NCI-H1694 (cell line): Measurements from ENCODE around the gene KCNG2.
"Not testable (repeated sequence)": the region's sequence is repeated elsewhere in the genome, so short reads cannot be mapped to it uniquely, and the experiment has no call there.

Source experiments
- DNase-seq: peaks from one replicate; lab custom pipeline; 2025; lab: John Stamatoyannopoulos, UW

The KCNG2 gene

GRCh38 chr18:79871481-79872091 lies 73.8 kb downstream of the KCNG2 start:
- no peak for DNase-seq

GRCh38 chr18:79872527-79873444 lies 75.0 kb downstream of the KCNG2 start:
- DNase-seq, result no peak

DNA sequence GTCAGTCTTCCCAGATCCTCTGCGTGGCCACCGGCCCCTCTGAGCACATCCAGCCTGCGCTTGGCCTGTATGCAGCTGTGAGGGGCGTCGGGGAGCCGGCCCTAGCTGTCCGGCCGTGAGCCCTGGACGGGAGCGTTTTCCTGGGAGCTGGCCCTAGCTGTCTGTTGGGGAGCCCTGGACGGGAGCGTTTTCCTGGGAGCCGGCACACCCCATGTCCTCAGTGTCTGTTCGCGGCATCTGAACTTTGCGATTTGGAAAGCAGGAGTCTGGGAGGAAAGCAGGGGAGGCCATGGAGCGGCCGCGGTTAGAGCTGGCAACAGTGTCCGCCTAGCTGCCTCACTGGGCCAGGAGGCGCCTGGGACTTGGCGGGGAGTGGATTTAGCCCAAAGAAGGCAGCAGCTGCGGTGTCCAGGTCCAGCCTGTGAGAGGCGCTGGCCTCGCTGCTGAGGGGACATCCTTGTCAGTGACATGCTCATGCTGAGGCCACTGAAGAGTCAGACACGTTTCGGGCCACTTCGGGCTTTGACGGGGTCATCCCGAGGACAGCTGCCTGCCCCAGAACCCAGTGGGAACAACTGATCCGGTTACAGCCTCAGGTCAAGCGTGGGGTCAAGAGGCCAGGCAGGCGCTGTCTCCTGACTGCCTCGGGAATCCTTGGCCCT lies 75.8 kb downstream of the KCNG2 start:
- no peak for DNase-seq

- no peak for DNase-seq
Measured at GRCh38 chr18:79874553-79875530, 77.1 kb downstream of the KCNG2 start.

DNA sequence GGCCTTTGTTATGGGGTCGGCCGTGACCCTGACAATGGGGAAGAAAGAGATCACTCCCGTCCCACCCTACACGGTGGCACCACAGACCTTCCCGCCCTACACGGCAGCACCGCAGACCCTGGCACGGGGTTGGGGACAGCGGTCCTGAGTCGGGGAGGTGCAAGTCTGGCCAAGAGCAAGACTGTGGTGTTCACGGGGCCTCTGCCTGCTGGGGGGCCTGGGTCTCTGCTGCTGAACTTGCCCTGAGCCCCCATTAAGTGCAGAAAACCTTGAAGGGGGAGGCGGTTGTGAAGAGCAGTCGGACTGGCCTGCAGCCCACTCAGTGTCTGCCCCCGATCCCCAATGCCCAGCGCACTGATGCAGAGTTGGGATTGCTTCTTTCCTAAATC lies 77.8 kb downstream of the KCNG2 start:
- no peak for DNase-seq

GRCh38 chr18:79875931-79876461 lies 78.3 kb downstream of the KCNG2 start:
- no peak for DNase-seq

- DNase-seq, result no peak
Measured at GRCh38 chr18:79876497-79876896, 78.8 kb downstream of the KCNG2 start.

DNA sequence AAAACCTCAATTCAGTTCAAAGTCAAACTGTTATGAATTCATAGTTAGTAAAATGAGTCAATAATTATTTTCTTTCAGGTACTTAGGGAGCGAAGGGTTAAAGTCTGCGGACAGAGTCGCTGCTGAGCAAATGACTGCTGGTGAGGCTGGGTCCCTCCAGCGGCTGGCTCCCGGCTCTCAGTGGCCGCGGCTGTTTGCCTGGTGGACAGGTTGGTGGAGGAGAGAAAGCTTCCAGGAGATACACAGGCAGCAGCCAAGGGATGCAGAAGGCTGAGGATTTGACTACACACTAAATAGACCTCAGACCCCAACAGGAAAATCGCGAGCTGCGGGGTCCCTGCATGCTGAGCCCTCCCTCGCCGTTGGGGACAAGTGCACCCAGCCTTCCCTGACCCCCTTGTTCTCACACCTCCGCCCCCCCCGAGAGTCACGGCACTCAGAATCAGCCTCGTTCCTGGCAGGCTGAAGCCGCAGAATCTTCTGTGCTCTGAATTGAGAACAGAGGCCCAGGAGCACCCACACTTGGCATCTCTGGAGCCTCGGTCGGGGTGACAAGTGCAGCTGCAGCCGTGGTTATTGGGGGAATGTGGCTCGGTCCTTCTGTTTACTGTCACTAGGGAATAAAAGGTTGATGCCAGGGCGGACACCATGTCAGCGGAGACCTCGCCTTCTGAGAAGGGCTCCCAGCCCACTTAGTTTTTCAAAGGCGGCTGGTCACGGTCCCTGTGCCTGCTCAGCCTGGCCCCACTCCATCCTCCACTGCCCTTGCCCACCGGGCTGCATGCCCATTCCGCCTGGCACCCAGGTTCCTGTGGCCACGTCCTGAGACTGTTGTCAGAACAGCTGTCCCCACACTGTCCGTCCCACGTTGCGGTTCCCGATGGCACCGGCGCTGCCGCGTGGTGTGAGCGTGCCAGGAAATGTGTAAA lies 79.7 kb downstream of the KCNG2 start:
- no peak for DNase-seq

DNA sequence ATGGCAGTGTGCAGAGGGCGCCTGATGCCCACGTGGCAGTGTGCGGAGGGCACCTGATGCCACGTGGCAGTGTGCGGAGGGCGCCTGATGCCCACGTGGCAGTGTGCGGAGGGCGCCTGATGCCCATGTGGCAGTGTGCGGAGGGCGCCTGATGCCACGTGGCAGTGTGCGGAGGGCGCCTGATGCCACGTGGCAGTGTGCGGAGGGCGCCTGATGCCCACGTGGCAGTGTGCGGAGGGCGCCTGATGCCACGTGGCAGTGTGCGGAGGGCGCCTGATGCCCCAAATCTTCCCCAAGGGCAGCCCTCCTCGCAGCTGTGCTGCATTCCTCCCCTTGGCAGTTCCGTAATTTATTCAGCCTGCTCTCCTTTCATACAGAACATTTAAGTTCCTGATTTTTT lies 80.5 kb downstream of the KCNG2 start:
- not testable (repeated sequence) for DNase-seq

GRCh38 chr18:79878741-79879378 lies 81.1 kb downstream of the KCNG2 start:
- DNase-seq, result no peak

GRCh38 chr18:79879566-79879965 lies 81.8 kb downstream of the KCNG2 start:
- DNase-seq, result no peak

GRCh38 chr18:79881695-79882094 lies 84.0 kb downstream of the KCNG2 start:
- no peak for DNase-seq

DNA sequence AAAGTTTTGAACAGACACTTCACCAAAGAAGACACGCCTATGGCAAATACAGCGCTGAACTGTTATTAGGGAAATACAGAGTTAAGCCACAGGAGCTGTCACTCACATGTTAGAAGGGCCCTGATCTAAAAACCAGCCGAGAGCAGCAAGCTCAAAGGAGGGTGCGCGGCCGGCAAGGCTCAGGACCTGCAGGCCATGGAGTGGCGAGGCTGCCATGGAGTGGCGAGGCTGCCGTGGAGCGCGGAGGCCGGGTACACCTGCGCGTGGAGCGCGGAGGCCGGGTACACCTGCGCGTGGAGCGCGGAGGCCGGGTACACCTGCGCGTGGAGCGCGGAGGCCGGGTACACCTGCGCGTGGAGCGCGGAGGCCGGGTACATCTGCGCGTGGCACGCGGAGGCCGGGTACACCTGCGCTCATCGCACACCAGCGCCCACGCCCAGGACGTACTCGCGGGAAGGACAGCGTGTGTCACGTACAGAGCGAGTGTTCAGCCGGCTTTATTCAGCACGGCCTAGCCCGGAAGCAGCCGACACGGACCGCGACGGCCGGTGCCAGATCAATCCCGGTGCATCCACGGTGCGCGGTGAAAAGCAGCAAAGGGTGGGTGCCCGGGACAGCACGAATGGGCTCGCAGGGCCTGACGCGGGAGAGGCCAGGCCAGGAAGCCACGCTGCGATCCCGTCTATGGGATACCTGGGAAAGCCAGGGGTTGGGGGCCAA lies 84.9 kb downstream of the KCNG2 start:
- DNase-seq, result no peak

DNA sequence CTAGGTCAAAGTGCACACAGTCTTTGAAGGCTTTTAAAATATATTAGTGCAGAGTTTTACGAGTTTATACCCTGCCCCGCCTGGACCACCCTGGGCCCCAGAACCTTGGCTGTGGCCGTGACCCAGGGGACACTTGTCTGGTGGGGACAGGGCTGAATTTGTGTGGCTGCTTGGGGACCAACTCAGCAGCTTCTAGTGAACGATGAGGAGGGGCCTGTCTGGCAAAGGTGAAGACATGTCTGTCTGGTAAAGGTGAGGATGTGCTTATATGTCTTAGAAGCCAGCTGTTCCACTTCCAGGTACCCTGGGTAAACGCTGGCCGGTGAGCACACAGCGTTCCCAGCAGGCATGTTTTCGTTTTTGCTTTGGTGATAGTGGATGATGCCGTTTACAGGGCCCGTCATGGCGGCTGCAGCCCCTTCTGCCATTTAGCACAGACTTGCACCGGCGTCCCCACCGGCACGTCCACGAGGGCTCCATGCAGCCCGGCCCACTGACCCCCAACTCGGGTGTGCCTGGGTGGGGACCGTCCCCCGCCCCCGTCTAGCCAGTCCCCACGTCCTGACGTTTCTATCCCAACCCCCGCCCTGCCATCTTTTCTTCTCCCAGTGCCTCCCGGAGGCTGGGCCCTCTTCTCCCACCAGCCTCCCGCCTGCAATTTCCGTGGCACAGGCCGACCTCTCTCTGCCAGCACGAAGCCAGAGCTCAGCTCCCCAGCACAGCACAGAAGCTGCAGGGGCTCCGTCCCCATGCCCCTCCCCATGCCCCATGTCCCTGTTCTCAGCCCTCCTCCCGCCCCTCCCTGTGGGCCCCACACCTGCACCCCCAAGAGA lies 85.9 kb downstream of the KCNG2 start:
- no peak for DNase-seq

- no peak for DNase-seq
Measured at GRCh38 chr18:79884294-79884962, 86.7 kb downstream of the KCNG2 start.

- DNase-seq, result no peak
Measured at GRCh38 chr18:79884963-79885728, 87.4 kb downstream of the KCNG2 start.
